K562 (cell line): ENCODE measurements around the gene MRPS10. TPM values are rescaled to one million over a fixed set of nuclear protein-coding genes. Genes with fewer than 3 reads are reported as not detected.

Experiments used
- ATAC-seq: fragments of 200-7000 bp; cut with Tn5 transposase; 3 replicates; pipeline ENCODE4 v1.9.1; 2020; ENCODE audit warnings: moderate library complexity
- BruUV-seq: library from RNA; stranded (reverse); fragments of 400-500 nt; replicated peaks from 2 replicates; lab custom pipeline; 2021; lab: Mats Ljungman, UMichigan
- CTCF ChIA-PET: fragments of 300-600 bp; formaldehyde crosslinking; extraction: SDS; loops from one replicate; lab custom pipeline; 2021; ENCODE audit warnings: low intra/inter-chr PET ratio; lab: Yijun Ruan, JAX
- POLR2A ChIA-PET: fragments of 300-600, 350-650 bp; sonication (Branson Sonifier 250); formaldehyde crosslinking; extraction: SDS; loops from one replicate; lab custom pipeline; 2021; ENCODE audit warnings: antibody characterized with exemption, inconsistent platforms; lab: Yijun Ruan, JAX
- DNase-seq, 4 experiments: peaks; one replicate each; pipeline versions ENCODE4 v3.0.0 to v3.0.0-alpha.2; 2011 to 2018; ENCODE audit warnings: low spot score in 3 of 4, mixed read lengths in 3 of 4; ENCODE audit errors: extremely low read depth in 1 of 4
- FAIRE-seq: peaks from 2 replicates; lab custom pipeline; 2011; peaks lifted over from hg19 to GRCh38; lab: Jason Lieb, UNC
- H2AFZ ChIP-seq: 2 replicates; pipeline ENCODE4 v1.6.0; 2011; ENCODE audit warnings: low read depth, low read length, control low read depth, inconsistent platforms
- H3K27ac ChIP-seq: fragments of 200-600 bp; 3 replicates; pipeline ENCODE4 v1.8.0; 2011; ENCODE audit warnings: low read depth, mild to moderate bottlenecking, control low read depth, inconsistent platforms, low read length, moderate library complexity, mixed read lengths; ENCODE audit errors: extremely low read depth
- H3K27me3 ChIP-seq, 2 experiments: fragments of 300-600 bp in 1 of 2; 2 replicates in 1 of 2; 3 replicates in 1 of 2; pipeline versions ENCODE4 v1.6.0 to v1.8.0; 2011; ENCODE audit warnings: inconsistent platforms in 2 of 2, low read length in 2 of 2, mild to moderate bottlenecking in 1 of 2, mixed read lengths in 1 of 2, moderate library complexity in 1 of 2; ENCODE audit not compliant: control insufficient read depth in 2 of 2, insufficient read depth in 2 of 2
- H3K36me3 ChIP-seq: fragments of 300-600 bp; 3 replicates; pipeline ENCODE4 v1.8.0; 2011; ENCODE audit warnings: mild to moderate bottlenecking, low read length, inconsistent platforms; ENCODE audit not compliant: control insufficient read depth, insufficient read depth
- H3K4me1 ChIP-seq, 2 experiments: fragments of 200-600 bp in 1 of 2; replicated peaks in 1 of 2; 2 replicates in 1 of 2; 3 replicates in 1 of 2; pipeline versions ENCODE4 v1.5.1 to v1.8.0; 2011; ENCODE audit warnings: inconsistent platforms in 2 of 2, low read length in 2 of 2, mild to moderate bottlenecking in 1 of 2, mixed read lengths in 1 of 2, moderate library complexity in 1 of 2; ENCODE audit not compliant: control insufficient read depth in 2 of 2, insufficient read depth in 2 of 2
- H3K4me2 ChIP-seq: 2 replicates; pipeline ENCODE4 v1.6.1; 2011; ENCODE audit warnings: low read length, control low read depth, inconsistent platforms, mixed read lengths; ENCODE audit not compliant: insufficient read depth
- H3K4me3 ChIP-seq: fragments of 200-600 bp; sonication (generic), shearing (Covaris generic); 2 replicates; pipeline ENCODE4 v1.5.1; 2016; ENCODE audit warnings: control low read depth, inconsistent platforms
- H3K79me2 ChIP-seq: fragments of 200-600 bp; 3 replicates; pipeline ENCODE4 v1.8.0; 2011; ENCODE audit warnings: low read length, inconsistent platforms; ENCODE audit not compliant: control insufficient read depth, insufficient read depth
- H3K9ac ChIP-seq, 2 experiments: 2 replicates each; pipeline versions ENCODE4 v1.6.0 to v1.6.1; 2011; ENCODE audit warnings: low read depth in 2 of 2, low read length in 2 of 2, control low read depth in 1 of 2, inconsistent platforms in 1 of 2, mild to moderate bottlenecking in 1 of 2, mixed read lengths in 1 of 2; ENCODE audit not compliant: insufficient read depth in 1 of 2
- H3K9me1 ChIP-seq: one replicate; pipeline ENCODE4 v1.6.0; 2011; ENCODE audit warnings: inconsistent platforms, mild to moderate bottlenecking, low read length, moderate library complexity; ENCODE audit not compliant: control insufficient read depth, insufficient read depth
- H3K9me3 ChIP-seq: replicated peaks from 2 replicates; pipeline ENCODE4 v1.5.1; 2011; ENCODE audit warnings: low read depth, low read length, inconsistent platforms; ENCODE audit not compliant: control insufficient read depth, insufficient read depth
- H4K20me1 ChIP-seq: replicated peaks from 2 replicates; pipeline ENCODE4 v1.6.1; 2011; ENCODE audit warnings: low read length, inconsistent platforms, mixed read lengths; ENCODE audit not compliant: control insufficient read depth, insufficient read depth
- E2F5 ChIP-seq: sonication (generic); formaldehyde crosslinking; IDR thresholded peaks from 2 replicates; pipeline ENCODE4 v1.8.0; 2022; ENCODE audit warnings: mild to moderate bottlenecking, missing genetic modification reagents
- ELK3 ChIP-seq: fragments of 450-650 bp; formaldehyde crosslinking; IDR thresholded peaks from 2 replicates; pipeline ENCODE4 v1.4.0; 2020; ENCODE audit warnings: mild to moderate bottlenecking
- PTBP1 ChIP-seq: fragments of 200-400 bp; formaldehyde crosslinking; IDR thresholded peaks from 2 replicates; pipeline ENCODE4 v1.6.1; 2017; ENCODE audit warnings: low read depth, low read length
- SIRT6 ChIP-seq: IDR thresholded peaks from one replicate; pipeline ENCODE4 v1.6.1; 2012; ENCODE audit warnings: low read depth, mild to moderate bottlenecking, control low read depth, inconsistent platforms, low read length, moderate library complexity
- SP1 ChIP-seq: sonication (generic); formaldehyde crosslinking; IDR thresholded peaks from 2 replicates; pipeline ENCODE4 v1.8.1; 2022; ENCODE audit warnings: mild to moderate bottlenecking, missing genetic modification reagents
- TAF7 ChIP-seq: fragments of 450-650 bp; IDR thresholded peaks from 2 replicates; pipeline ENCODE4 v1.6.1; 2016; ENCODE audit warnings: missing genetic modification characterization, missing compliant biosample characterization
- TRIM28 ChIP-seq: fragments of 450-650 bp; IDR thresholded peaks from 2 replicates; pipeline ENCODE4 v1.6.1; 2017
- ZBTB1 ChIP-seq: sonication (generic); formaldehyde crosslinking; IDR thresholded peaks from 2 replicates; pipeline ENCODE4 v1.8.1; 2023; ENCODE audit warnings: missing genetic modification reagents, low read depth, mild to moderate bottlenecking, borderline replicate concordance
- WGBS: fragments of 100-300 bp; shearing (Covaris generic); methylation state at CpG from one replicate; pipeline ENCODE4 v1.1.6; 2016; ENCODE audit warnings: low coverage, mixed read lengths; ENCODE audit not compliant: insufficient coverage; ENCODE audit errors: missing lambda C conversion rate; 5-methylcytosine and 5-hydroxymethylcytosine counted together
- in situ Hi-C: fragments of 300-500 bp; cut with MboI; formaldehyde crosslinking; loops from 4 replicates; pipeline ENCODE4 v1.15.0; 2018; ENCODE audit warnings: inconsistent platforms, mixed read lengths
- intact Hi-C: fragments of 100-400 bp; cut with micrococcal nuclease; formaldehyde crosslinking; loops from 2 replicates; pipeline ENCODE4 v1.14.2; 2022
- polyA plus RNA-seq, 8 experiments: library from polyadenylated mRNA; depleted of rRNA in 4 of 8; stranded (reverse) in 5 of 8; unstranded in 3 of 8; fragments of >200 nt; fragmentation: Nextera tagmentation in 2 of 8; fragmentation: Illumina TruSeq in 1 of 8; extraction: Ambion mirVana in 2 of 8; extraction: Trizol in 1 of 8; gene quantifications; 2 replicates each; pipeline versions ENCODE4 v1.2.1 to v1.2.3, GENCODE V29; 2011 to 2014; ENCODE audit warnings: inconsistent platforms in 1 of 8, missing spikeins in 1 of 8
- total RNA-seq, 7 experiments: library from RNA; depleted of rRNA in 6 of 7; stranded (reverse); fragments of >200 nt in 6 of 7; fragmentation: Illumina TruSeq in 2 of 7; extraction: Trizol in 2 of 7; gene quantifications; 2 replicates each; pipeline versions ENCODE4 v1.2.1 to v1.2.3, GENCODE V29; 2011 to 2021; ENCODE audit warnings: low replicate concordance in 1 of 7
- TF ChIP-seq, protein P1 (sequence below): sonication (generic); formaldehyde crosslinking; IDR thresholded peaks from 2 replicates; pipeline ENCODE4 v1.5.0; 2020; ENCODE audit warnings: missing genetic modification reagents
- TF ChIP-seq, protein P2 (sequence below): fragments of 250-450 bp; sonication (Bioruptor Pico); IDR thresholded peaks from 2 replicates; pipeline ENCODE4 v1.8.0; 2022; ENCODE audit warnings: inconsistent platforms, mild to moderate bottlenecking, moderate library complexity, borderline replicate concordance
- TF ChIP-seq, protein P3 (sequence below), 3 experiments: IDR thresholded peaks in 2 of 3; conservative IDR thresholded peaks in 1 of 3; 2 replicates each; pipeline ENCODE4 v1.5.1; 2011 to 2012; ENCODE audit warnings: low read length in 3 of 3, mild to moderate bottlenecking in 3 of 3, control low read depth in 2 of 3, improper control_type of control experiment in 1 of 3, inconsistent platforms in 1 of 3, low read depth in 1 of 3, mixed read lengths in 1 of 3, moderate library complexity in 1 of 3; ENCODE audit not compliant: insufficient read depth in 2 of 3
- TF ChIP-seq, protein P4 (sequence below): sonication (generic); formaldehyde crosslinking; IDR thresholded peaks from 2 replicates; pipeline ENCODE4 v1.8.1; 2023; ENCODE audit warnings: mild to moderate bottlenecking, missing genetic modification reagents

MRPS10 gene
- total and polyA plus RNA-seq, 9 of the 15 experiments (the other 6 are each of a cell fraction or from before 2014, with no cell fraction given): 48.6 to 166 (median 93.7) TPM

- TF ChIP-seq, protein P1, sequence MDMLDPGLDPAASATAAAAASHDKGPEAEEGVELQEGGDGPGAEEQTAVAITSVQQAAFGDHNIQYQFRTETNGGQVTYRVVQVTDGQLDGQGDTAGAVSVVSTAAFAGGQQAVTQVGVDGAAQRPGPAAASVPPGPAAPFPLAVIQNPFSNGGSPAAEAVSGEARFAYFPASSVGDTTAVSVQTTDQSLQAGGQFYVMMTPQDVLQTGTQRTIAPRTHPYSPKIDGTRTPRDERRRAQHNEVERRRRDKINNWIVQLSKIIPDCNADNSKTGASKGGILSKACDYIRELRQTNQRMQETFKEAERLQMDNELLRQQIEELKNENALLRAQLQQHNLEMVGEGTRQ (CRISPR knock-in tag): no peak
- TF ChIP-seq, protein P2, sequence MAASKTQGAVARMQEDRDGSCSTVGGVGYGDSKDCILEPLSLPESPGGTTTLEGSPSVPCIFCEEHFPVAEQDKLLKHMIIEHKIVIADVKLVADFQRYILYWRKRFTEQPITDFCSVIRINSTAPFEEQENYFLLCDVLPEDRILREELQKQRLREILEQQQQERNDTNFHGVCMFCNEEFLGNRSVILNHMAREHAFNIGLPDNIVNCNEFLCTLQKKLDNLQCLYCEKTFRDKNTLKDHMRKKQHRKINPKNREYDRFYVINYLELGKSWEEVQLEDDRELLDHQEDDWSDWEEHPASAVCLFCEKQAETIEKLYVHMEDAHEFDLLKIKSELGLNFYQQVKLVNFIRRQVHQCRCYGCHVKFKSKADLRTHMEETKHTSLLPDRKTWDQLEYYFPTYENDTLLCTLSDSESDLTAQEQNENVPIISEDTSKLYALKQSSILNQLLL (CRISPR knock-in tag): no peak
- no peak for TF ChIP-seq ELK3 (CRISPR knock-in tag)
Measured at GRCh38 chr6:42162812-42163211, 54.8 kb downstream of the MRPS10 start (continued).

DNA sequence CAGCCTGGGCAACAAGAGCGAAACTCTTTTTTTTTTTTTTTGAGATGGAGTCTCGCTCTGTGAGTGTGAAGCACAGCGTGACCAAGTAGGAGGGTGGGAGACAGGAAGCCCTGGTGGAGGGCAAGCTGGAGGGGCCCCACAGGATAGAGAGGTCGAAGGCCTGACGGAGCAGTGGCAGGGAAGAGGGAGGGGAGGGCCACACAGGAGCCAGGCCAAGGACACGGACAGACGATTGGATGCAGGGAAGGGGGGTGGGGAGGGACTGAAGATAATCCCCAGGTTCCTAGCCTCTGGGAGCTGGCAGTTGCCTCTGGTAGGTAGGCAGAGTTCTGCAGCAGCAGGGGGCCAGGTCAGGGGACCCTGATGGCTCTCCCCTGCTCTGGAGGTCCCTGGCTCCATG is 55.3 kb downstream of the MRPS10 start:
- H3K4me3 ChIP-seq: no peak overlapping the region
- ATAC-seq: no peak
- peaks cover 4 to 6% of the 10 kb centered on the region in 2 experiments; a peak in 1 of 5 replicates for H3K4me1 ChIP-seq
- CTCF ChIA-PET: interaction anchor here (0.7 kb wide), 1 partner anchor 90 kb away, joined by 3 read pairs; no protein-coding TSS in a partner anchor
- H3K9me3 ChIP-seq: no peaks in the 10 kb centered on the region
- H3K9me1 ChIP-seq: no peaks in the 10 kb centered on the region
- POLR2A ChIA-PET: interaction anchor here (0.6 kb wide), 1 partner anchor 117 kb away, joined by 3 read pairs; no protein-coding TSS in a partner anchor
- H4K20me1 ChIP-seq: no peaks in the 10 kb centered on the region
- no peak for DNase-seq
- in situ Hi-C loops (loop anchor here (5.0 kb wide), 1 partner anchor 85 kb away; no protein-coding TSS in a partner anchor), intact Hi-C loops (no loop called here)
- peak overlapping the region in 1 of 2 experiments; percentile 17; a peak in 1 of 4 replicates for H3K9ac ChIP-seq
- TF ChIP-seq, protein P3, sequence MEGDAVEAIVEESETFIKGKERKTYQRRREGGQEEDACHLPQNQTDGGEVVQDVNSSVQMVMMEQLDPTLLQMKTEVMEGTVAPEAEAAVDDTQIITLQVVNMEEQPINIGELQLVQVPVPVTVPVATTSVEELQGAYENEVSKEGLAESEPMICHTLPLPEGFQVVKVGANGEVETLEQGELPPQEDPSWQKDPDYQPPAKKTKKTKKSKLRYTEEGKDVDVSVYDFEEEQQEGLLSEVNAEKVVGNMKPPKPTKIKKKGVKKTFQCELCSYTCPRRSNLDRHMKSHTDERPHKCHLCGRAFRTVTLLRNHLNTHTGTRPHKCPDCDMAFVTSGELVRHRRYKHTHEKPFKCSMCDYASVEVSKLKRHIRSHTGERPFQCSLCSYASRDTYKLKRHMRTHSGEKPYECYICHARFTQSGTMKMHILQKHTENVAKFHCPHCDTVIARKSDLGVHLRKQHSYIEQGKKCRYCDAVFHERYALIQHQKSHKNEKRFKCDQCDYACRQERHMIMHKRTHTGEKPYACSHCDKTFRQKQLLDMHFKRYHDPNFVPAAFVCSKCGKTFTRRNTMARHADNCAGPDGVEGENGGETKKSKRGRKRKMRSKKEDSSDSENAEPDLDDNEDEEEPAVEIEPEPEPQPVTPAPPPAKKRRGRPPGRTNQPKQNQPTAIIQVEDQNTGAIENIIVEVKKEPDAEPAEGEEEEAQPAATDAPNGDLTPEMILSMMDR (IDR thresholded peaks at IDR 0.05 in 2 of 3, conservative IDR thresholded peaks at IDR 0.05 in 1 of 3; ENCODE audit: insufficient read depth in 2 of 3, low read depth in 1 of 3, low read length in 3 of 3): no peak
- TF ChIP-seq SP1 (no peak), TRIM28 (no peak), SIRT6 (no peak), TAF7 (tag) (no peak), E2F5 (CRISPR knock-in tag) (no peak), ZBTB1 (CRISPR knock-in tag) (no peak), PTBP1 (no peak)
- TF ChIP-seq, protein P4, sequence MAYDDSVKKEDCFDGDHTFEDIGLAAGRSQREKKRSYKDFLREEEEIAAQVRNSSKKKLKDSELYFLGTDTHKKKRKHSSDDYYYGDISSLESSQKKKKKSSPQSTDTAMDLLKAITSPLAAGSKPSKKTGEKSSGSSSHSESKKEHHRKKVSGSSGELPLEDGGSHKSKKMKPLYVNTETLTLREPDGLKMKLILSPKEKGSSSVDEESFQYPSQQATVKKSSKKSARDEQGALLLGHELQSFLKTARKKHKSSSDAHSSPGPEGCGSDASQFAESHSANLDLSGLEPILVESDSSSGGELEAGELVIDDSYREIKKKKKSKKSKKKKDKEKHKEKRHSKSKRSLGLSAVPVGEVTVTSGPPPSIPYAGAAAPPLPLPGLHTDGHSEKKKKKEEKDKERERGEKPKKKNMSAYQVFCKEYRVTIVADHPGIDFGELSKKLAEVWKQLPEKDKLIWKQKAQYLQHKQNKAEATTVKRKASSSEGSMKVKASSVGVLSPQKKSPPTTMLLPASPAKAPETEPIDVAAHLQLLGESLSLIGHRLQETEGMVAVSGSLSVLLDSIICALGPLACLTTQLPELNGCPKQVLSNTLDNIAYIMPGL (CRISPR knock-in tag): no peak
- no peaks in the 10 kb centered on the region for H3K79me2 ChIP-seq
- FAIRE-seq: no peak
- H2AFZ ChIP-seq: no peak overlapping the region
- no peak overlapping the region for H3K4me2 ChIP-seq
- H3K27me3 ChIP-seq: peaks cover 10 to 56% of the 10 kb centered on the region in 2 experiments; a peak in 3 of 5 replicates
- no peak overlapping the region for H3K27ac ChIP-seq
- H3K36me3 ChIP-seq: no peaks in the 10 kb centered on the region
- 15% methylated on average over 5 of the region's 7 CpGs for WGBS
- no TSS peak for BruUV-seq
